Lower leg skin (tissue), 3 donors: Measurements from ENCODE around the gene GPAT3.

Source experiments
- CTCF ChIP-seq, 3 donors: fragments of 450-650 bp; IDR thresholded peaks; one replicate each; pipeline ENCODE4 v1.5.1; 2016; ENCODE audit warnings: antibody characterized with exemption in 3 of 3, mild to moderate bottlenecking in 3 of 3, moderate library complexity in 2 of 3
- POLR2A ChIP-seq, 2 donors: fragments of 450-650 bp; IDR thresholded peaks; one replicate each; pipeline ENCODE4 v1.6.1; 2016 to 2017; ENCODE audit warnings: antibody characterized with exemption in 2 of 2, mild to moderate bottlenecking in 1 of 2, moderate library complexity in 1 of 2

GRCh38 chr4:83552924-83553323 lies 17.0 kb downstream of the GPAT3 start:
- TF ChIP-seq POLR2A (IDR thresholded peaks at IDR 0.05) (no peak), CTCF (IDR thresholded peaks at IDR 0.05) (no peak)
